GM21723 (cell line): ENCODE results near the gene HOXA3.

Source experiments
- ATAC-seq: cut with Tn5 transposase; IDR thresholded peaks from one replicate; pipeline ENCODE4 v1.9.1; 2021; ENCODE audit warnings: mild to moderate bottlenecking, moderate library complexity; ENCODE audit not compliant: unreplicated experiment

Gene HOXA3

GRCh38 chr7:27106181-27106900 is 46.0 kb downstream of the HOXA3 start:
- ATAC-seq = no peak

GRCh38 chr7:27105301-27106031 is 46.9 kb downstream of the HOXA3 start:
- ATAC-seq = no peak

GRCh38 chr7:27104341-27105058 is 47.9 kb downstream of the HOXA3 start:
- no peak for ATAC-seq

GRCh38 chr7:27103489-27104226 is 48.7 kb downstream of the HOXA3 start:
- no peak for ATAC-seq

- no peak for ATAC-seq
Observed at GRCh38 chr7:27102581-27103442, 49.6 kb downstream of the HOXA3 start, which contains the start of gene HOXA2. TSS of gene HOXA2 (minus strand) at chr7:27102683. CDS start at chr7:27102500, 183 bp downstream.

GRCh38 chr7:27101957-27102580 is 50.3 kb downstream of the HOXA3 start:
- ATAC-seq = no peak

GRCh38 chr7:27101171-27101956 is 51.0 kb downstream of the HOXA3 start:
- ATAC-seq = no peak

- no peak for ATAC-seq
Observed at GRCh38 chr7:27100694-27101170, 51.7 kb downstream of the HOXA3 start.

GRCh38 chr7:27099453-27100370 is 52.7 kb downstream of the HOXA3 start:
- no peak for ATAC-seq

GRCh38 chr7:27098578-27099451 is 53.6 kb downstream of the HOXA3 start:
- ATAC-seq = no peak

- no peak for ATAC-seq
Observed at GRCh38 chr7:27097686-27098577, 54.5 kb downstream of the HOXA3 start.

- no peak for ATAC-seq
Observed at GRCh38 chr7:27096768-27097514, 55.4 kb downstream of the HOXA3 start.

GRCh38 chr7:27095897-27096767 is 56.3 kb downstream of the HOXA3 start, which contains the start of gene HOXA1:
TSS of gene HOXA1 (minus strand) at chr7:27096000. CDS start at chr7:27095912, 88 bp downstream.
- ATAC-seq = peak; percentile 92
